Breast epithelium (tissue), 3 donors: ENCODE results near the gene EIF3F.

Experiments used
- CTCF ChIP-seq, 3 donors: fragments of 450-650 bp; IDR thresholded peaks; one replicate each; pipeline ENCODE4 v1.5.1; 2016 to 2017; ENCODE audit warnings: antibody characterized with exemption in 3 of 3, mild to moderate bottlenecking in 3 of 3, moderate library complexity in 3 of 3
- POLR2AphosphoS5 ChIP-seq, 3 donors: sonication (generic); formaldehyde crosslinking; IDR thresholded peaks; one replicate each; pipeline ENCODE4 v1.6.1; 2017; ENCODE audit warnings: antibody characterized with exemption in 3 of 3

DNA sequence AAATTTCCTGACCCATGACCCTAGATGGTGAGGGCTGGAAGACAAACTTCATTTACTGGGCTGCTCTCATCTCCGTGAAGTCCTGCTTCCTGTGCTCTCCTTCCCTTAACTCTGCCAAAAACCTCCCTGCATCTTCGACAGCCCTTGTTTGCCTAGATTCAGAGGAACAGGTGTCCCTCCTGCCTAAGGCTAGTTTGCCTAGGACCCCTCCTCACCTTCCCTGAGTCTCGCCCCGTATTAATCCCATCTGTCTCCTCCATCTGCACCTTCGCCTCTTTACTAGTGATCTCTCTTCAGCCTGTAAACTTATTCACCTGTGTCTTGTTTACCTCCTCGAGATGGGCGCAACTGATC, 33.1 kb downstream of the EIF3F start:
- no peak for TF ChIP-seq CTCF (IDR thresholded peaks at IDR 0.05)
- TF ChIP-seq POLR2AphosphoS5 (IDR thresholded peaks at IDR 0.05): no peak
